NCI-H2196 treated with DMSO at 0.1 percent for 48 hours (cell line): ENCODE data around the gene KCNK1.
"Not testable (repeated sequence)": the region's sequence is repeated elsewhere in the genome, so short reads cannot be mapped to it uniquely, and the experiment has no call there.

Source experiments
- DNase-seq: peaks from one replicate; lab custom pipeline; 2025; ENCODE audit not compliant: unreplicated experiment; lab: John Stamatoyannopoulos, UW

Gene KCNK1

GRCh38 chr1:233607252-233608119, 6.4 kb upstream of the KCNK1 start:
- no peak for DNase-seq

DNA sequence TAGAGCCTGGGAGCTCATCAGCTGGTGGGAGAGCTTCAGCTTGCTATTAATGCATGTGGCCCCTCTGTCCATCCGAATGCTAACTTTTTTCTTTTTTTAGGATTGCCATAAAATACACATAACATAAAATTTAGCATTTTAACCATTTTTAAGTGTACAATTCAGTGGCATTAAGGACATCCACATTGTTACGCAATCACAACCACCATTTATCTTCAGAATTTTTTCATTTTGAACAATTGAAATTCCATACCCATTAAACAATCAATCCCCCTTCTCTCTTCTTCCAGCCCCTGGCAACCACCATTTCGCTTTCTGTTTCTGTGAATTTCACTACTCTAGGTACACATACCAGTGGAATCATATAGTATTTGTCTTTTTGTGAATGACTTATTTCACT, 4.9 kb upstream of the KCNK1 start:
- no peak for DNase-seq

GRCh38 chr1:233609926-233610325, 4.0 kb upstream of the KCNK1 start:
- no peak for DNase-seq

- no peak for DNase-seq
These were observed 3.3 kb upstream of the KCNK1 start for GRCh38 chr1:233610628-233611027.

DNA sequence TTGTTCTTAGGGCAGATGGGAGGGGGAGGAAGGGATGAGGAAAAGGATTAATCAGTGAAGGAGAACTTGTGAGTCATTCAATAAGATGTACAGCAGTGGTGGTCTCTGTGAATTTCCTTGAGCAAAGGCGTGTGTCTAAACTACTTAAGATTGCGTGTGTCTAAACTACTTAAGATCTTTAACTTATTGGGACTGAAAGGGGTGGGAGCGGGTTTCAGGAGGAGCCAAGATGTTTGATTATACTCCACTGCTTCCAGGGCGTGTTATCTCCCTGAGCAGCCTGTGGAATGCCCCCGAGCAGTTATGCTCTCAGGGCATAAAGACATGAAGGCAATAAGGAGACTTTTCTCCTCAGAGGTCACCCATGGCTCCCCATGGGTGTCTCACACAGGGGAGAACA, 2.5 kb upstream of the KCNK1 start:
- not testable (repeated sequence) for DNase-seq

DNA sequence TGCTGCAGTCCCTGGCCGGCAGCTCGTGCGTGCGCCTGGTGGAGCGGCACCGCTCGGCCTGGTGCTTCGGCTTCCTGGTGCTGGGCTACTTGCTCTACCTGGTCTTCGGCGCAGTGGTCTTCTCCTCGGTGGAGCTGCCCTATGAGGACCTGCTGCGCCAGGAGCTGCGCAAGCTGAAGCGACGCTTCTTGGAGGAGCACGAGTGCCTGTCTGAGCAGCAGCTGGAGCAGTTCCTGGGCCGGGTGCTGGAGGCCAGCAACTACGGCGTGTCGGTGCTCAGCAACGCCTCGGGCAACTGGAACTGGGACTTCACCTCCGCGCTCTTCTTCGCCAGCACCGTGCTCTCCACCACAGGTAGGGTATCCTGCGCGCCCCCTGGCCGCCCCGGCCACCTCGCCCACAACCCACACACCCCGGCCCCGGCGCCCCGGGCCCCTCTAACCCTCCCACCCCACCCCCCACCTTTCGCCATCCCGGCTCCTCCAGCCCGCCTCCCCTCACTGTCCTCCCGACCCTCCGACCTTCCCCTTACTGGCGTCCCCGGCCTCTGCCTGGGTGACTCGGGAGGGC, 352 bp downstream of the KCNK1 start:
- DNase-seq, result no peak

- no peak for DNase-seq
These were observed 1.0 kb downstream of the KCNK1 start for GRCh38 chr1:233614743-233615521.

GRCh38 chr1:233615571-233615970, 1.7 kb downstream of the KCNK1 start:
- DNase-seq, result no peak

- no peak for DNase-seq
These were observed 3.1 kb downstream of the KCNK1 start for GRCh38 chr1:233617025-233617424.

GRCh38 chr1:233619414-233619813, 5.5 kb downstream of the KCNK1 start:
- not testable (repeated sequence) for DNase-seq

DNA sequence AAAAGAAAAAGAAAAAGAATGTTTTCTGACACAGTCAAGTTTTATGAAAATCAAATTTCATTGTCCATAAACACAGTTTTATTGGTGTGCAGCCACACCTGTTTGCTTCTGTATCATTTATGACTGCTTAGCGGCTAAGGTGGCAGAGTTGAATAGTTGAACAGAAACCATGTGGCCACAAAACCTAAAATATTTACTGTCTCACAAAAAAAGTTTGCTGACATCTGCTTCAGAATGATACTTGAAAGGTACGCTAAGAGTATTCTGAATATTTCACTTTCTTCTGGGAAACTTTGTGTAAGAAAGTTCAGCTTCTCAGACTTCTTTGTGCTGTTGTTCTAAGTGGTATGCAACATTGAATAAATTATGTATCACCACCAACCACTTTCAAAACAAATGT, 6.2 kb downstream of the KCNK1 start:
- no peak for DNase-seq

DNA sequence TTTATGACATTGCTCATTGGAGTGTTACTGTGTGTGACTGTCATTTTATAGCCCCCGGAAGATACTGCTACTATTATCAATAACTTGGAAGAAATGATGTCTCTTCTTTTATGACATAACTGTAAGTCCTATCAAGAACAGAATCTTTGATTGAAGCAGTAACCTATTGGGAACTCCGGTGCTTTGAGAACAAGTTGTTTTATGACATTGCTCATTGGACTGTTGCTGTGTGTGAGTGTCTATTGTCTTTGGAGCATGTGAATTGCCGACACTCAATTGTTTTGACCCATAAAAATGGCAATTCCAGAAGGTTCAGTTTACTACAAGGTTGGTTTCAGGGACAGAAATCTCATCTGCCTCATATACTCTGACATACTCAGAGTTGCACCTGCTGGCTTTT, 8.0 kb downstream of the KCNK1 start:
- DNase-seq, result no peak

DNA sequence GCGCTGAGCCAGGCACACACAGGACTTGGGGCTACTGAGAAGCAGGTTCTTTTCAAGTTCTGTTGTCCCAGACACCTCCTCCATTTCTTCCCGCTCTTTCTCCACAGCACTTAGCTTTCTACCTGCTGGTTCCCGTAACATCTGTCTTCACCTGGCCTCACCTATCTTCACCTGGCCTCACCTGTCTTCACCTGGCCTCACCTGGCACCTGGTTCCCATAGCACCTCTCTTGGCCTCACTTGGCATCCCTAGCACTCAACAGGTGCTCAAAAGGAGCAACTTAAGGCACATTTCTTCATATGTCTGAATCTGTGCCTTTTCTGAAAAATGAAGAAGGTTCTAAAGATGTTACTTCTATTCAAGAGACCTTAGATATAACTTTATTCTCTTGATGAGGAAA, 10.4 kb downstream of the KCNK1 start:
- no peak for DNase-seq

GRCh38 chr1:233625087-233625486, 11.2 kb downstream of the KCNK1 start:
- DNase-seq, result no peak

- no peak for DNase-seq
These were observed 11.6 kb downstream of the KCNK1 start for GRCh38 chr1:233625510-233625981.

DNA sequence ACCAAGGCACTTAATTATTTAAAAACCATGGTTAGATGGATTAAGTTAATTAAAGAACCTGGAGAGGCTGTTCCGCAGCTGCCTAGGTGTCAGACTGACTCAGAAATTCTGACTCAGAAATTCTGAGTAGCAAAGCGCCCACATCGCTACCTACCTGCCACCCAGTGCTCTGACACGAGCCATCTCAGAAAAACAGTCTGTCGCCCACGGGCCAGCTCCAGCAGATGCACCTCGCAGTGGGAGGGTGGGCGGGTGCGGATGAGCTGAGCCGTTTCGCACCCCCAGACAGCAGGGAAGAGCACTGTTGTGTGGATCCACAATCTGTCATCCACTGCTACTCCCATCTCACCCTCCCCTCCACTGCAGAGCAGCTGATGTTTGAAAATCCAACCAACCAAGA, 13.5 kb downstream of the KCNK1 start:
- DNase-seq, result no peak

GRCh38 chr1:233627823-233628222, 13.9 kb downstream of the KCNK1 start:
- DNase-seq, result no peak

GRCh38 chr1:233629305-233629935, 15.5 kb downstream of the KCNK1 start:
- DNase-seq, result no peak

GRCh38 chr1:233631810-233632405, 18.0 kb downstream of the KCNK1 start:
- DNase-seq, result no peak

DNA sequence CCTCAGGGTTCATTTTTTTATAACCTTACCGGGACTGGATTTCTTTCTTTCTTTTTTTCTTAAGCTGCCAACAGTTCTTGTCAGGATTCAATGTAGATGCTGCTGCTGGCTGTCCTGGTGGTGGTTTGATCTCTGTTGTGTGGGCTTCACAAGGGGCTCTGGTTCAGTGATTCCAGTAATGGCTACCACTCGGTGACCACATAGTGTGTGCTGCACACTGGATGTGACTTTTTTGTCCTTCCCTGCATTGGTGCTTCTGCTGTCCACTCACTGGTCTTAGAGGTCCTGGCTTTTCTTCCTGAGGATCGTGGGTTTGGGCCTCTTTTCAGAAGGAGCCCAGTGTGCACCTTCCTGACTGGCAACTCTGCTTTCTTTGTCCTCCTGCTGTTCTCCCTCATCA, 18.5 kb downstream of the KCNK1 start:
- DNase-seq, result no peak
